LNCaP clone FGC (cell line): Measurements from ENCODE around the gene TRIM69.
"Not testable (repeated sequence)": the region's sequence is repeated elsewhere in the genome, so short reads cannot be mapped to it uniquely, and the experiment has no call there.

Experiments used
- DNase-seq: peaks from one replicate; pipeline ENCODE4 v3.0.0-alpha.2; 2011; ENCODE audit warnings: low read depth
- H3K4me3 ChIP-seq: 2 replicates; pipeline ENCODE4 v1.5.1; 2011; ENCODE audit warnings: mild to moderate bottlenecking, low read depth, low read length, control low read depth
- CTCF ChIP-seq: IDR thresholded peaks from 2 replicates; pipeline ENCODE4 v1.5.1; 2012; ENCODE audit warnings: mild to moderate bottlenecking; ENCODE audit not compliant: control insufficient read depth, insufficient read depth; ENCODE audit errors: extremely low read depth

TRIM69 gene

GRCh38 chr15:44769521-44769920 is 33.2 kb downstream of the TRIM69 start:
- no peak overlapping the region for H3K4me3 ChIP-seq
- TF ChIP-seq CTCF = no peak
- no peak for DNase-seq

- DNase-seq = not testable (repeated sequence)
These were observed 34.4 kb downstream of the TRIM69 start for GRCh38 chr15:44770715-44771114.

GRCh38 chr15:44775953-44776352 is 39.6 kb downstream of the TRIM69 start:
- no peak for TF ChIP-seq CTCF
- no peak overlapping the region for H3K4me3 ChIP-seq
- DNase-seq = peak; percentile 27

More at GRCh38 chr15:44770715-44771114, 34.4 kb downstream of the TRIM69 start:
- not testable (repeated sequence) for H3K4me3 ChIP-seq

GRCh38 chr15:44779761-44780160 is 43.4 kb downstream of the TRIM69 start:
- TF ChIP-seq CTCF = no peak
- DNase-seq = no peak
- H3K4me3 ChIP-seq = no peak overlapping the region

GRCh38 chr15:44780608-44781007 is 44.3 kb downstream of the TRIM69 start:
- no peak for DNase-seq
- no peak for TF ChIP-seq CTCF
- no peak overlapping the region for H3K4me3 ChIP-seq

GRCh38 chr15:44781128-44781810 is 44.9 kb downstream of the TRIM69 start:
- no peak for DNase-seq
- H3K4me3 ChIP-seq = no peak overlapping the region
- TF ChIP-seq CTCF = no peak

GRCh38 chr15:44782516-44782915 is 46.2 kb downstream of the TRIM69 start:
- no peak for TF ChIP-seq CTCF
- H3K4me3 ChIP-seq = no peak overlapping the region
- no peak for DNase-seq

- not testable (repeated sequence) for DNase-seq
- H3K4me3 ChIP-seq = peak overlapping the region; percentile 68
These were observed 48.6 kb downstream of the TRIM69 start for GRCh38 chr15:44784918-44785274.
